ENCODE measurements around the gene LMF1.

Gene LMF1

DNA sequence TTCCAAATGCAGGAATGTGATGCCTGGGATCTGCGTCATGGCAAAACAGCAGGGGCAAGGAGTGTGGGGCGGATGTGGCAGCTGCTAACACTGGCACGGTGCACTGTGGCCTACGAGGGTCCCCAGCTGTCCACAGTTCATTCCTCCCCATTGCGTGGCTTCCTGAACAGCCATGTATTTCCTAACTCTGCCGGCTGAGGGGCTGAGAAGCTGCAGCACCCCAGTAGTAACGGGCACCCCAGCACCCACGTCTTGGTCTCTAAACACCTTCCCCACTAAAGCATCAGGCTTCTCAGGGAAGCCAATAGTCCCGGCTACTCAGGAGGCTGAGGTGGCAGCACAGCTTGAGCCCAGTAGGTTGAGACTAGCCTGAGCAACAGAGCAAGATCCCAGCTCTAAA, 47.6 kb downstream of the LMF1 start:
- H3K27me3 Mint-ChIP-seq, result no peaks in the 10 kb centered on the region
- H3K4me1 Mint-ChIP-seq, result peaks cover 15% of the 10 kb centered on the region
- no peak for DNase-seq (ENCODE audit: low spot score in 2 of 2)
- peaks cover 25% of the 10 kb centered on the region for H3K36me3 Mint-ChIP-seq
- H3K4me3 Mint-ChIP-seq, result no peak overlapping the region
- H3K9me3 Mint-ChIP-seq, result peaks cover 1% of the 10 kb centered on the region
- no peak for ATAC-seq (ENCODE audit: low read depth)
- no peak overlapping the region for H3K27ac Mint-ChIP-seq

DNA sequence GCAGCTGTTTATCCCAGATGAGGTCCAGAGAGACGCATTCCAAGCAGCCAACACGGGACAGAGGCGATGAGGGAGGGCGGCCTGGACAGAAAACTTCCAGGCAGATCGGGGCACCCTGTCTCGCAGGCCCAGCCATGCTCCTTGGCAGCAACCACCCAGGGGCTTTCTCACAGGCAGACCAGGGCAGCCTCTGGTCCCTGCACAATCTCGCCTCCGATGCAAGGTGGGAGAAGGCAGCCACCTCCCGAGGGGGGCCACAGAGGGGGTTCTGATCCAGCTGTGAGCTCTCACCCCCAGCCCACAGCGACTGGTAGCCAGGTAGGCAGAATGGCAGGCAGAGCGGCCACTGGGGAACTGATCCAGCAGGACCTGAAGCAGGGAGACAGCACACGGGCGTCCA, 48.7 kb downstream of the LMF1 start:
- no peaks in the 10 kb centered on the region for H3K27me3 Mint-ChIP-seq
- H3K27ac Mint-ChIP-seq, result no peak overlapping the region
- ATAC-seq (ENCODE audit: low read depth) (no peak), DNase-seq (ENCODE audit: low spot score in 2 of 2) (no peak)
- H3K4me1 Mint-ChIP-seq, result peaks cover 15% of the 10 kb centered on the region
- peaks cover 25% of the 10 kb centered on the region for H3K36me3 Mint-ChIP-seq
- H3K4me3 Mint-ChIP-seq, result no peak overlapping the region
- H3K9me3 Mint-ChIP-seq, result peaks cover 1% of the 10 kb centered on the region

DNA sequence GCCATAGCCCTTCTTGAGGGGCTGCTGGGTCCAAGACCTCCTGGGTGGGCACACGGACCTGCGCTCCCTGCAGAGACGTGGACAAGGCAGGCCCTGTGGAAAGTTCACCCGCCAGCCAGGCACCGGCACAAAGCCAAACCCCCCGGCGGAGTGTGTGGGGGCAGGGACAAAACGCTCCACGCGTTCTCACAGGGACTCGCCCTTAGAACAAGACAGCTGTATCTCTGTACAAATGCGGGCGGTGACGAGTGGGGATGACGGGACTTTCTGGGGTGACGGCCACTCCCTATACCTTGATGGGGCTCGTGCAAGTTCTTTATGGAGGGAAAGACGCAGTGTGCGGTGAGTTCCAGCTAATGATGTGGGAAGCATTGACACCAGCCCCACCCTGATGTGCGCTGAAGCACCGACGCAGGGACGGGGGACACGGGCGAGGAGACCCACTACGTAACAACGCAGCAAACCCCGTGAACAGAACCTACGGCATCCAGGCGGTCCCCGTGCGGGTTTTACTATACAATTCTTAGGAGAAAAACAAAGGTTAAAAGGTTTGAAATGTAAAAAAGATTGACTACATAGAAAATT, 49.4 kb downstream of the LMF1 start:
- Mint-ChIP-seq H3K36me3 (peaks cover 25% of the 10 kb centered on the region), H3K4me1 (peaks cover 15% of the 10 kb centered on the region), H3K27ac (no peak overlapping the region), H3K9me3 (peaks cover 1% of the 10 kb centered on the region), H3K27me3 (no peaks in the 10 kb centered on the region), H3K4me3 (no peak overlapping the region)
- DNase-seq (ENCODE audit: low spot score in 2 of 2) (no peak), ATAC-seq (ENCODE audit: low read depth) (no peak)

DNA sequence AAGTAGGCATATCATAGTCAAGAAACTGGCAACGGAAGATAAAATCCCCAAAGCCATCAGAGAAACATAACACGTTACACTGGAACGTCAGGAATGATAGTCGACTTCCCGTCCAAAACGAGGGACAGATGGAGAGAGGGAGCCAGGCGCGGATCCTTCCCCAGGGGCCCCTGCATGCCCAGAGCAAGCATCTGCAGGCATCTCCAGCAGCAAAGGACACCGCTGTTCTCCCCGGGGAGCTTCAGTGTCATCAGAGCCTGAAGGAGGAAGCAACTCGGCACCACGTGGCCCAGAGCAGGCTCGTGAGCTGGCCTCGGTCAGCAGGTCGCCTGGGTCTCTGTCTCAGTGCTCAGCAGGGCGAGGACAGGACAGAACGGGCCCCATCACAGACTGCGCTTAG, 50.1 kb downstream of the LMF1 start:
- no peak overlapping the region for H3K4me3 Mint-ChIP-seq
- H3K27me3 Mint-ChIP-seq, result no peaks in the 10 kb centered on the region
- H3K4me1 Mint-ChIP-seq, result peaks cover 11% of the 10 kb centered on the region
- ATAC-seq (ENCODE audit: low read depth) (peak; percentile 58), DNase-seq (ENCODE audit: low spot score in 2 of 2) (no peak)
- no peaks in the 10 kb centered on the region for H3K9me3 Mint-ChIP-seq
- H3K36me3 Mint-ChIP-seq, result peaks cover 20% of the 10 kb centered on the region
- peak overlapping the region; percentile 2 for H3K27ac Mint-ChIP-seq

DNA sequence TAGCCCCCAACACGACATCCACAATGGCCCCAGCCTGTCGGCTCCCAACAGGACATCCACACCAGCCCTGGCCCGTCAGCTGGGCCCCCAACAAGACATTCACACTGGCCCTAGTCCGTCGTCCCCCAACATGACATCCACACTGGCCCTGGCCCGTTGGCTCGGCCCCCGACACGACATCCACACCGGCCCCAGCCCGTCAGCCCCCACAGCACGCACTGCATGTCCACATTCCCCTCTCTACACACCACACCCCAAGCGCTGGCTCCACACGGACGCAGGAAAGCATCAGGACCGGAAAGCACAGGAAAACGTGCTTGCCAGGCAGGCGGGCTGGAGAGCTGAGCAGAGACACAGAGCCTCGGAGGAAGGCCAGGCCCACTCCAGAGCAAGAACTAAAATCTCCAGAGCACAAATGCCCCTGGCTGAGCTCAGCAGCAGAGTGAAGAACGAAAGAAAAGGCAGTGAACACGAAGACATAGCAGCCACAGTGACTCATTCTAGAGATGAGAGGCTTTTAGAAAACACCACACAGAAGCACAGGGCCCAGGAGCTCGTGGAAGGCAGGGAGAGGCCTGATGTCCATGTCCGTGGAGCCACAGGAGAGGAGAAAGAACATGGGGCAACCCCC, 50.6 kb downstream of the LMF1 start:
- Mint-ChIP-seq H3K4me1 (peaks cover 11% of the 10 kb centered on the region), H3K4me3 (no peak overlapping the region), H3K9me3 (no peaks in the 10 kb centered on the region), H3K27ac (peak overlapping the region; percentile 2), H3K36me3 (peaks cover 20% of the 10 kb centered on the region), H3K27me3 (no peaks in the 10 kb centered on the region)
- ATAC-seq (ENCODE audit: low read depth) (no peak), DNase-seq (ENCODE audit: low spot score in 2 of 2) (no peak)

DNA sequence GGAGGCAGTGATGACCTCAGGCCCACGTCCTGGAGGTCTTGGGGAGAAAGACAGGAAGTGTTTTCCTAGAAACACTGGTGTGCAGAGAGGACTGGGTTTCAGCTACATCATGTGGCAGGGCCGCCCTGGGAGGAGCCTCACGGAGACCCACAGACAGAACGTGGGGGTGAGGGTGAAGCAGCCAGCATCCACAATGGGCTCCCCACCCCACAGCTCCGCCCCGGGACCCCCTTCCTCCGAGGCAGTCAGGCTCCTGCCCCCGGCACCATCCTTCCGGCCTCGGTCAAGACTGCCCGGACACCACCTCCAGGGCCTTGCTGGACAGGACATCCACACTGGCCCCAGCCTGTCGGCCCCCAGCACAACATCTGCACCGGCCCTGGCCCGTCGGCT, 51.1 kb downstream of the LMF1 start:
- H3K4me3 Mint-ChIP-seq, result no peak overlapping the region
- ATAC-seq (ENCODE audit: low read depth), result no peak
- H3K27ac Mint-ChIP-seq, result no peak overlapping the region
- no peaks in the 10 kb centered on the region for H3K27me3 Mint-ChIP-seq
- peaks cover 22% of the 10 kb centered on the region for H3K36me3 Mint-ChIP-seq
- no peak for DNase-seq (ENCODE audit: low spot score in 2 of 2)
- no peaks in the 10 kb centered on the region for H3K9me3 Mint-ChIP-seq
- H3K4me1 Mint-ChIP-seq, result peaks cover 11% of the 10 kb centered on the region

DNA sequence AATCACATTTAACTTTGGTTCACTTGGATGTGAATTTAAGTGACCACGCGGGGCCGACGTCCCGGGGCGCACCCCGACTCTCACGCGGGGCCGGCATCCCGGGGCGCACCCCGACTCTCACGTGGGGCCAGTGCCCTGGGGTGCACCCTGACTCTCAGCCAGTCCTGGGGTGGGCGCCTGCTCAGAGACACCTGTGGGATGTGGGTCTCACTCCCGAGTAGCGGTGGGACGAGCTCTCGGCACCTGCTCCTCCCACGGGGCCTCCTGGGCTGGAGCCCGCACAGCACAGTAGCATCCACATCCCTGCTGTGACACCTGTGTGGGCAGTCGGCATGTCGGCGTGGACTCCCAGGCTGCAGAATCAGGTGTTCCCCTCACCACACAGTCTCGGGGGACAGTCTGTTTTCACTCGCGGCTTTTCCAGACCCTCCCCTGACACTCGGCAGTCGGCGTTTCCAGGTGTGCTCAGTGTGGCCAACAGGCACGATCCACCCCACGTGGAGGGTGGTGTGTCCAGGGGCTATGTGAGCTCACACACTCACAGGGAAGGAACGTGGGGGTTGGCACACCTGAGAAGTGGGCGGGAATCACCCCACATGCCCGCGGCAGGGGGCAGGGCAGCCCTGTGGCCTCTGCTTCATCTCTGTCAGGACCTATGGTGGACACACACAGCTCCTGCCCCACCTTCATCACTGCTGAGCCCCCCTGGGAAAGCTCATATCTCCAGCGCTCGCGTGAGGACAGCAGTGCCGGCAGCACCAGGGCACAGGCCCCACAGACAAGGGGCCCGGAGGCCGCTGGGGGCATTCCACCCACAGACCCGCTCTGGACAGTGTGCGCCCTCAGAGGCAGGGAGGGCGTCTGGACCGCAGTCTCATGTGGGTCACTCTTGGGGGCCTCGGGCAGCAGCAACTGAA, 51.8 kb downstream of the LMF1 start:
- Mint-ChIP-seq H3K9me3 (no peaks in the 10 kb centered on the region), H3K4me3 (no peak overlapping the region), H3K36me3 (peaks cover 21% of the 10 kb centered on the region), H3K27me3 (no peaks in the 10 kb centered on the region), H3K27ac (no peak overlapping the region), H3K4me1 (peaks cover 12% of the 10 kb centered on the region)
- no peak for DNase-seq (ENCODE audit: low spot score in 2 of 2)
- no peak for ATAC-seq (ENCODE audit: low read depth)

DNA sequence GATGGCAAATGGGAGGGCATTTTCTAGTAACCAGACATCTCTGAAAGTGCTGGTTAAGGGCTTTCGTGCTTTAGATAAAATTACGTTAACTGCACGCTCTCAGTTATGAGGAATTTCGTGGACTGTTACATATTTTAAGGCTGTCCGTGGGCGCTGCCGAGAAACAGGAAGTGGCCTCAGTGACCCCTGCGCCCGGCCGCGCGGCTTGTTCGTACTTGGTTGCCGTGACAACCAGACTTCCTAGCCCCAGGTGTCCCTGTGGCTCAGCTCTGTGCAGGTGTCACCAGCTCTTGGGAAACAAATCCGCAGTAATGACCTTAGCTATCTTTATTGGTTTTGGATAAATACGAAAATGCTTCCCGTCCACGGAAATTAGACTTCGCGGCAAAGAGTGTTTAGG, 52.7 kb downstream of the LMF1 start:
- H3K27ac Mint-ChIP-seq, result no peak overlapping the region
- H3K4me3 Mint-ChIP-seq, result no peak overlapping the region
- H3K4me1 Mint-ChIP-seq, result peaks cover 11% of the 10 kb centered on the region
- H3K9me3 Mint-ChIP-seq, result no peaks in the 10 kb centered on the region
- H3K36me3 Mint-ChIP-seq, result peaks cover 15% of the 10 kb centered on the region
- DNase-seq (ENCODE audit: low spot score in 2 of 2), result no peak
- no peaks in the 10 kb centered on the region for H3K27me3 Mint-ChIP-seq
- no peak for ATAC-seq (ENCODE audit: low read depth)

DNA sequence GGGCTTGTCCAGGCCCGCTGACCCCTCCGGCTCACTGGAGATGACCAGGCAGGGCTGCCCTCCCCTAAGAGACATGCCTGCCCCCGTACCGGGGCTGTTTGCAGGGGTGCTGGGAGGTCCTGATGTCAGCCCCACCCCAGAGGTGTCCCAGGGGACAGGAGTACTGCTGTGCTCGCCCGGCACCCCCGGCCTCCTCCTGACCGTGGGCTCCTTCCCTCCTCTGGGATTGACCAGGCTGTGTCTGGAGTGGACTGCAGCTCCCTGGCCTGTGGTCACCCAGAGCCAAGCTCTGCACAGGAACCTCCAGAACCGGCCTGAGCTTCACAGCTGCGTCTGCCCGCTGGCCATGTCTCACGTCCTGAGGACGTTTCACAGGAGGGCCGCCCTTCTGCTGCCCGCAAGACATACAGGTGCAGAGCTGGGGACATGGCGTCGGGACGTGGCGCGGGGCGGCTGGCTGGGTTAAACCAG, 53.2 kb downstream of the LMF1 start:
- Mint-ChIP-seq H3K4me1 (peaks cover 11% of the 10 kb centered on the region), H3K4me3 (no peak overlapping the region), H3K9me3 (no peaks in the 10 kb centered on the region), H3K27ac (no peak overlapping the region), H3K27me3 (no peaks in the 10 kb centered on the region), H3K36me3 (peaks cover 14% of the 10 kb centered on the region)
- DNase-seq (ENCODE audit: low spot score in 2 of 2), result no peak
- no peak for ATAC-seq (ENCODE audit: low read depth)

DNA sequence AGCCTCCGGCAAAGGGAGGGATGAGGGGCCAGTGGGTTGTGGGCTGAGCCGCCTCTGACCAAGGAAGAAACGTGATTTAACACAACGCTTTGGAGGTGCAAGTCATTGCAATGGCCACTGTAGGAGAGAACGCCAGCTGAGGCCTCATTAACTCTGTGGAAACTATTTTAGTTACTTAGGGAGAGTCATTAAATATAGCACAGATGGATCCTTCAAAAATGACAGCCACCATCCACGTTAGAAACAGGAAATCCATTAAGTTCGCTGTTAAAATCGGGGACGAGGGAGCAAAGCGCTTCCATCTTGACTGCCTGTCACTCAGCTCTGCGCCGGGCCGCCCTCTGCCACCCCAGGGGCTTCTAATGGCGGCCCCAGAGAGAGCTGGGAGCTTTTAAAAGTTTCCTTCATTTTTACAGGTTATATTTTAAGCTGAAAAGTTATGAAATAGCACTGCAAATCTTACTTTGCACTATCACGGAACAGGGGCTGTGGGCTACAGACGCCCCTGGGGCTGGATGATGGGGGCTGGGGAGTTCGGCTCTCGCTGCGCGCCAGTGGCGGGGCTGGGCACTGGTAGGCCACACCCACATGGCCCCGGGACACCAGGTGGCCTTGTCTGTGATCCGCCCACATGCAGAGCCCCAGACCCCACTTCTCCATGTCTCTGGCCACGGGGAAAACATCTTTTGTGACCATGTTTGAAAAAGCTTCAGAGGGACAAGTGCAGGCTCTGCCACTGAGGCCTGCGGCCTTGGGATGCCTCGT, 54.6 kb downstream of the LMF1 start:
- Mint-ChIP-seq H3K27ac (no peak overlapping the region), H3K9me3 (no peaks in the 10 kb centered on the region)

DNA sequence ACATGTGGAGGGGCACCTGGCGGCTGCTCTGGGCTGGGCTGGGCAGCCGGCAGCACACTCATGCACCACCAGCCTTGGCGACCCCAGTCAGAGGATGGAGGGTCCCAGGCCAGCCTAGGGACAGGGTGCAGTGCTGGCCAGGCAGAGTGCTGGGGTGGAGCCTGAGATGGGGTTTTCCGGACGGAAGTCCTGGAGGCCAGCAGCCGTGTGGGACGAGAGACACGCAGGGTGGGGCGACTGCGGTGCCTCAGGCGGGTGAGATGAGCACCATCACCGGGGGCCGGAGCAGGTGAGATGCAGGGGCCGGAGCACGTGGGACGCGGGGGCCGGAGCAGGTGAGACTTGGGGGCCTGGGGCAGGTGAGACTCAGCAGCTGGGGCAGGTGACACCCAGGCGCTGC, 55.2 kb downstream of the LMF1 start:
- H3K4me1 Mint-ChIP-seq, result peaks cover 8% of the 10 kb centered on the region
- peaks cover 4% of the 10 kb centered on the region for H3K36me3 Mint-ChIP-seq
- H3K27ac Mint-ChIP-seq, result no peak overlapping the region
- H3K27me3 Mint-ChIP-seq, result no peaks in the 10 kb centered on the region
- no peak for DNase-seq (ENCODE audit: low spot score in 2 of 2)
- no peak for ATAC-seq (ENCODE audit: low read depth)
- H3K4me3 Mint-ChIP-seq, result no peak overlapping the region
- no peaks in the 10 kb centered on the region for H3K9me3 Mint-ChIP-seq

More for the DNA sequence above, 54.6 kb downstream of the LMF1 start:
- ATAC-seq (ENCODE audit: low read depth) (no peak), DNase-seq (ENCODE audit: low spot score in 2 of 2) (no peak)
- Mint-ChIP-seq H3K27me3 (no peaks in the 10 kb centered on the region), H3K4me3 (no peak overlapping the region), H3K4me1 (peaks cover 11% of the 10 kb centered on the region), H3K36me3 (peaks cover 2% of the 10 kb centered on the region)

DNA sequence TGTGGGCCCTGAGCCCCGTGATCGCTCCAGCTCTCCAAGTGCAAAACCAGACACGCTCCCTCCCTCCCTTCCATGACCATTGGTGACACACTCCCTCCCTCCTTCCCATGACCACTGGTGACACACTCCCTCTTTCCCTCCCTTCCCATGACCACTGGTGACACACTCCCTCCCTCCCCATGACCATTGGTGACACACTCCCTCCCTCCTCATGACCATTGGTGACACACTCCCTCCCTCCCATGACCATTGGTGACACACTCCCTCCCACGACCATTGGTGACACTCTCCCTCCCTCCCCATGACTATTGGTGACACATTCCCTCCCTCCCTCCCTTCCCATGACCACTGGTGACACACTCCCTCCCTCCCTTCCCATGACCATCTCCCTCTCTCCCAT, 56.3 kb downstream of the LMF1 start:
- Mint-ChIP-seq H3K4me3 (no peak overlapping the region), H3K27ac (no peak overlapping the region), H3K4me1 (peaks cover 2% of the 10 kb centered on the region), H3K27me3 (no peaks in the 10 kb centered on the region), H3K36me3 (peaks cover 8% of the 10 kb centered on the region), H3K9me3 (no peaks in the 10 kb centered on the region)
- DNase-seq (ENCODE audit: low spot score in 2 of 2) (no peak), ATAC-seq (ENCODE audit: low read depth) (no peak)

DNA sequence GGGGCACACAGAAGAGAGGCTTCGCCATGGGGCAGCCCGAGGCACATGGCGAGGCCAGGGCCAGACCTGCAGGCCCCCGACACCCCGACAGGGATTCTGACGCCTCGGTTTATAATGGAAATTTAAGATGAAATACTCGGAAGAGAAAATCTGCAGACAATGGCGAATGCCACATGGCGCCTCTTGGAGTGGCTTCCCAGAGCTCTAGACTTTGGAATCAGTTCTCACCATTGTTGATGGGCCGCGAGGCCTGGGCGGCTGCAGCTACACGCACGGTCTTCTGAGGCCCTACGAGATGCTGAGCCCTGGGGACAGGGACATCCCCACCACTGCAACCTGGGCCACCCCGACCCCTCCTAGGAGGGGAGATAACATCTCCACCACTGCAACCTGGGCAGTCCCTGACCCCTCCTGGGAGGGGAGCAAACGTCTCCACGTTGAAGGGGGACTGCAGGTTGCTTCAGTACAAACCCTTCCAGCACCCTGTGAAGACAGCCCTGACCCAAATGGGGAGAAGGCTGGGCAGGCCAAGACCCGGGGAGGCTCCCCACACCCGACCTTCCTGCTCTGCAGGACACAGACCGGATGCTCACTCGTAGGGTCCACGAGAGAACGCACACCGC, 56.9 kb downstream of the LMF1 start:
- no peak for DNase-seq (ENCODE audit: low spot score in 2 of 2)
- no peaks in the 10 kb centered on the region for H3K27me3 Mint-ChIP-seq
- no peaks in the 10 kb centered on the region for H3K9me3 Mint-ChIP-seq
- peaks cover 9% of the 10 kb centered on the region for H3K36me3 Mint-ChIP-seq
- H3K4me3 Mint-ChIP-seq, result no peak overlapping the region
- H3K4me1 Mint-ChIP-seq, result peaks cover 2% of the 10 kb centered on the region
- H3K27ac Mint-ChIP-seq, result no peak overlapping the region
- no peak for ATAC-seq (ENCODE audit: low read depth)
